NCI-H187 (cell line): ENCODE measurements around the gene TYK2.
"Not testable (repeated sequence)": the region's sequence is repeated elsewhere in the genome, so short reads cannot be mapped to it uniquely, and the experiment has no call there.

Source experiments
- DNase-seq, 2 experiments: peaks; one replicate each; lab custom pipeline; 2025; lab: John Stamatoyannopoulos, UW

Gene TYK2

GRCh38 chr19:10380313-10381102 is at the start of gene TYK2:
Gene TYK2, minus strand, starts transcription at chr19:10380572. Its CDS starts 2,166 bp downstream, at chr19:10378406.
- DNase-seq = peak; percentile 80 to 83

GRCh38 chr19:10428996-10429381 is 48.6 kb upstream of the TYK2 start:
- DNase-seq = no peak

- no peak for DNase-seq
Observed at GRCh38 chr19:10427169-10427568, 46.8 kb upstream of the TYK2 start.

GRCh38 chr19:10424011-10424637 is 43.8 kb upstream of the TYK2 start:
- peak in 1 of 2 experiments; percentile 8 for DNase-seq

GRCh38 chr19:10422846-10423245 is 42.5 kb upstream of the TYK2 start:
- no peak for DNase-seq

- no peak for DNase-seq
Observed at GRCh38 chr19:10422046-10422461, 41.7 kb upstream of the TYK2 start.

GRCh38 chr19:10421240-10422045 is 41.1 kb upstream of the TYK2 start:
- DNase-seq = no peak

GRCh38 chr19:10420444-10421239 is 40.3 kb upstream of the TYK2 start, which contains the start of gene PDE4A:
Gene PDE4A, plus strand, starts transcription at chr19:10420538. Its CDS starts 227 bp downstream, at chr19:10420765.
- DNase-seq = no peak

- no peak for DNase-seq
Observed at GRCh38 chr19:10419646-10420443, 39.5 kb upstream of the TYK2 start.

- DNase-seq = no peak
Observed at GRCh38 chr19:10419200-10419645, 38.9 kb upstream of the TYK2 start.

- DNase-seq = no peak
Observed at GRCh38 chr19:10418485-10419199, 38.3 kb upstream of the TYK2 start.

GRCh38 chr19:10418235-10418484 is 37.8 kb upstream of the TYK2 start:
- no peak for DNase-seq

GRCh38 chr19:10417541-10418234 is 37.3 kb upstream of the TYK2 start:
- DNase-seq = no peak

GRCh38 chr19:10416380-10417257 is 36.2 kb upstream of the TYK2 start:
- peak; percentile 13 to 21 for DNase-seq

- DNase-seq = no peak
Observed at GRCh38 chr19:10416083-10416379, 35.7 kb upstream of the TYK2 start.

GRCh38 chr19:10412257-10412977 is 32.0 kb upstream of the TYK2 start:
- no peak for DNase-seq

- not testable (repeated sequence) for DNase-seq
Observed at GRCh38 chr19:10411224-10411623, 30.9 kb upstream of the TYK2 start.
